B cell (primary cell): ENCODE data around the gene GIMAP1. TPM values are rescaled to one million over a fixed set of nuclear protein-coding genes. Genes with fewer than 3 reads are reported as not detected.

ENCODE experiments used
- ATAC-seq: fragments of 200-7000 bp; cut with Tn5 transposase; one replicate; pipeline ENCODE4 v1.10.0; 2021; ENCODE audit warnings: low read depth, mild to moderate bottlenecking, moderate number of reproducible peaks, moderate library complexity
- CTCF ChIA-PET: fragments of 350-600 bp; sonication (Branson Sonifier 250); formaldehyde crosslinking; loops from one replicate; lab custom pipeline; 2021; ENCODE audit warnings: antibody characterized with exemption, inconsistent platforms; lab: Charles Lee
- POLR2A ChIA-PET: fragments of 350-600 bp; sonication (Branson Sonifier 250); formaldehyde crosslinking; loops from one replicate; lab custom pipeline; 2021; ENCODE audit warnings: antibody characterized with exemption; lab: Charles Lee
- DNase-seq: peaks from one replicate; pipeline ENCODE4 v3.0.0; 2013
- H2AFZ ChIP-seq: 2 replicates; pipeline ENCODE4 v1.6.1; 2012; ENCODE audit warnings: mild to moderate bottlenecking, low read depth, low read length; ENCODE audit not compliant: insufficient read depth, poor library complexity, severe bottlenecking
- H3K27ac ChIP-seq, 2 donors: 1 replicate in 1 of 2; 2 replicates in 1 of 2; pipeline ENCODE4 v1.5.1; 2012 to 2013; ENCODE audit warnings: low read length in 2 of 2, mild to moderate bottlenecking in 2 of 2, moderate library complexity in 1 of 2
- H3K27me3 ChIP-seq, 4 experiments: fragments of 200-600 bp in 1 of 4; sonication (generic) in 1 of 4; replicated peaks in 1 of 4; 1 replicate in 2 of 4; 2 replicates in 2 of 4; pipeline versions ENCODE4 v1.6.1 to v1.7.0; 2013 to 2016; ENCODE audit warnings: low read length in 3 of 4, mild to moderate bottlenecking in 2 of 4, mixed read lengths in 1 of 4, moderate library complexity in 1 of 4; ENCODE audit not compliant: insufficient read depth in 4 of 4, control insufficient read depth in 3 of 4; ENCODE audit errors: control extremely low read depth in 1 of 4
- H3K36me3 ChIP-seq, 2 experiments: replicated peaks in 1 of 2; 1 replicate in 1 of 2; 2 replicates in 1 of 2; pipeline versions ENCODE4 v1.6.1 to v1.7.1; 2013; ENCODE audit warnings: low read length in 1 of 2; ENCODE audit not compliant: insufficient read depth in 2 of 2, control insufficient read depth in 1 of 2; ENCODE audit errors: control extremely low read depth in 1 of 2, extremely low read depth in 1 of 2
- H3K4me1 ChIP-seq, 2 donors: fragments of 200-600 bp in 1 of 2; sonication (generic) in 1 of 2; 1 replicate in 1 of 2; 2 replicates in 1 of 2; pipeline versions ENCODE4 v1.5.1 to v1.6.1; 2013 to 2017; ENCODE audit warnings: low read length in 2 of 2; ENCODE audit not compliant: control insufficient read depth in 2 of 2, insufficient read depth in 2 of 2
- H3K4me2 ChIP-seq: replicated peaks from 2 replicates; pipeline ENCODE3; 2012; ENCODE audit warnings: mild to moderate bottlenecking, low read depth, low read length; ENCODE audit not compliant: poor library complexity, severe bottlenecking
- H3K4me3 ChIP-seq, 5 experiments: fragments of 200-600 bp in 1 of 5; sonication (generic) in 1 of 5; 1 replicate in 3 of 5; 2 replicates in 2 of 5; pipeline versions ENCODE4 v1.5.1 to v1.7.0; 2011 to 2016; ENCODE audit warnings: low read length in 4 of 5, mild to moderate bottlenecking in 4 of 5, low read depth in 2 of 5, control low read depth in 1 of 5, moderate library complexity in 1 of 5; ENCODE audit not compliant: insufficient read depth in 1 of 5; ENCODE audit errors: control extremely low read depth in 1 of 5, extremely low read depth in 1 of 5
- H3K79me2 ChIP-seq: fragments of 200-600 bp; sonication (generic); one replicate; pipeline ENCODE4 v1.6.0; 2016; ENCODE audit warnings: low read length; ENCODE audit not compliant: control insufficient read depth, insufficient read depth
- H3K9ac ChIP-seq: fragments of 200-600 bp; sonication (generic); 2 replicates; pipeline ENCODE4 v1.6.1; 2017; ENCODE audit warnings: mild to moderate bottlenecking, low read length, moderate library complexity
- H3K9me3 ChIP-seq, 3 donors: one replicate each; pipeline versions ENCODE4 v1.6.1 to v1.7.1; 2013; ENCODE audit warnings: low read length in 2 of 3; ENCODE audit not compliant: control insufficient read depth in 2 of 3, insufficient read depth in 1 of 3; ENCODE audit errors: control extremely low read depth in 1 of 3
- H4K20me1 ChIP-seq: 2 replicates; pipeline ENCODE4 v1.6.0; 2012; ENCODE audit warnings: mild to moderate bottlenecking, low read length; ENCODE audit not compliant: insufficient read depth, control insufficient read depth, poor library complexity, severe bottlenecking
- H3K27ac Mint-ChIP-seq: one replicate; pipeline ENCODE4 v1.8.0; 2021; ENCODE audit warnings: mixed read lengths
- H3K27me3 Mint-ChIP-seq: one replicate; pipeline ENCODE4 v1.8.0; 2021; ENCODE audit warnings: mixed read lengths
- H3K4me1 Mint-ChIP-seq: one replicate; pipeline ENCODE4 v1.8.0; 2021; ENCODE audit warnings: mixed read lengths
- H3K4me3 Mint-ChIP-seq: one replicate; pipeline ENCODE4 v1.8.0; 2021; ENCODE audit warnings: mixed read lengths
- H3K9me3 Mint-ChIP-seq: one replicate; pipeline ENCODE4 v1.8.0; 2022; ENCODE audit warnings: mixed read lengths; ENCODE audit not compliant: insufficient read depth
- EZH2 ChIP-seq: IDR thresholded peaks from 2 replicates; pipeline ENCODE4 v1.6.1; 2012; ENCODE audit warnings: borderline replicate concordance, low read depth, mild to moderate bottlenecking, moderate library complexity, low read length; ENCODE audit not compliant: insufficient read depth, poor library complexity, severe bottlenecking
- WGBS: methylation state at CpG from one replicate; pipeline ENCODE4 v1.1.5; 2013; ENCODE audit warnings: missing lambda C conversion rate; ENCODE audit not compliant: insufficient coverage; 5-methylcytosine and 5-hydroxymethylcytosine counted together
- intact Hi-C: fragments of 100-400 bp; cut with micrococcal nuclease; formaldehyde crosslinking; loops from one replicate; pipeline ENCODE4 v1.10.0; 2022
- polyA plus RNA-seq: library from polyadenylated mRNA; depleted of rRNA; stranded (reverse); fragments of >200 nt; gene quantifications from 2 replicates; pipeline ENCODE4 v1.2.3, GENCODE V29; 2012
- total RNA-seq, 2 donors: library from RNA; stranded (reverse); fragments of 120-200 nt in 1 of 2; gene quantifications; 1 replicate in 1 of 2; 2 replicates in 1 of 2; pipeline versions ENCODE4 v1.2.3 to v1.2.4, GENCODE V29; 2013 to 2022
- TF ChIP-seq, protein P1 (sequence below): fragments of 200-600 bp; IDR thresholded peaks from one replicate; pipeline ENCODE4 v1.8.0; 2022; ENCODE audit warnings: antibody characterized with exemption, mild to moderate bottlenecking

The GIMAP1 gene
- total and polyA plus RNA-seq, 2 donors (not counting 1 experiment from before 2014, with no cell fraction given) = 0.30 to 0.63 TPM

DNA sequence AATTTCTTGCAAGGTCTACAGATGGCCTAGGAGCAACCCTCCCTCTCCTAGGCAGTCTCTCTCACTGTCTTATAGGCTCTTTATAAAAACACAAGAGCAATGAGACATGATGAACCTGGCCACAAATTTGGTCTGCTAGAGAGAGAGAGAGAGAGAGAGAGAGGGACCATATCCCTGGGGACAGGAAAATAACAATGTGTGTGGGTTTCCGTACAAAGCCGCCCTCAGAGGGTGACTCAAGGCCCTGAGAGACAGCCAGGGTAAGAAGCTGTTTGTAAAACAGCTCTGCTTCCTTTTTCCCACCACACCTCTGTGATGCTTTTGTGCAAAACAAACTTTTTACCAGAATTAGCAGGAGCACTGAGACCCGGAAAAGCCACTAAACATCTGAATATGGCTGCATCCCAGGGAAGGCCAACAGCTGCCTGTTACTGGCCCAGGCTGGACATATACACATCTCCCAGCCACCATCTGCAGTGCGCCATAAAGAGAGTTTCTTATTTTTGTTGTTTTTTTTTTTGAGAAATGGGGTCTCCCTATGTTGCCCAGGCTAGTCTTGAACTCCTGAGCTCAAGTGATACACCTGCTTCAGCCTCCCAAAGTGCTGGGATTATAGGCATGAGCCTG is 39.2 kb downstream of the GIMAP1 start:
- peaks cover 11% of the 10 kb centered on the region for H3K4me1 Mint-ChIP-seq
- peak overlapping the region; percentile 29 for H3K9ac ChIP-seq
- H3K4me2 ChIP-seq = peak overlapping the region; percentile 25

DNA sequence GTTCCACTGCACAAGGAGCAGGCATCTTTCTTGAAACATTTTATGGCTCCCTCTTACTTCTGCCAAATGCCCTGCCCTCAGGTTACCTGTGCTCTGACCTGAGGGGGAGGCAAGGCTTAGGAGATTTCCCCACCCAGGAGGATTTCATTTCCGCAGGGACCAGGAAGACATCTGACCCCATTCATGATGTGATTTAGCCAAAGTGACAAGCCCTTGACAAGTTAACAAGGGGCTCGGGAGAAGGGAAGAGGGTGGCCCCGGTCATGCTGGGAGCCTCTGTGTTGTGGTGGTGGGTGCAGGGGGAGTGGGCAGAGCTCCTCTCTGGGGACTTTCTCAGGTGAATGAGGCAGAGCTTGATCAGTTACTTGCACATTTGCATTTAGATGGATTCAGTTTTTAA is 39.8 kb downstream of the GIMAP1 start:
- peaks cover 10% of the 10 kb centered on the region in 2 donors for H3K4me1 ChIP-seq
- H2AFZ ChIP-seq = no peak overlapping the region
- H3K9me3 Mint-ChIP-seq = no peaks in the 10 kb centered on the region
- no peaks in the 10 kb centered on the region for H3K36me3 ChIP-seq
- no peak overlapping the region for H3K9ac ChIP-seq
- no peak overlapping the region for H3K4me3 ChIP-seq
- WGBS = 77% methylated on average over 3 of the region's 3 CpGs
- no peaks in the 10 kb centered on the region for H3K79me2 ChIP-seq
- H3K27me3 Mint-ChIP-seq = peaks cover 12% of the 10 kb centered on the region
- DNase-seq (no peak), ATAC-seq (no peak)
- H3K4me2 ChIP-seq = no peak overlapping the region
- H3K4me3 Mint-ChIP-seq = no peak overlapping the region
- ChIA-PET POLR2A (no interaction called here), CTCF (interaction anchor here (1.0 to 3.2 kb wide), 2 partner anchors 16 to 307 kb away, joined by 3 to 33 read pairs; partner anchors contain the start of gene GIMAP8)
- H3K27ac Mint-ChIP-seq = no peak overlapping the region
- no peak for TF ChIP-seq EZH2
- TF ChIP-seq, protein P1, sequence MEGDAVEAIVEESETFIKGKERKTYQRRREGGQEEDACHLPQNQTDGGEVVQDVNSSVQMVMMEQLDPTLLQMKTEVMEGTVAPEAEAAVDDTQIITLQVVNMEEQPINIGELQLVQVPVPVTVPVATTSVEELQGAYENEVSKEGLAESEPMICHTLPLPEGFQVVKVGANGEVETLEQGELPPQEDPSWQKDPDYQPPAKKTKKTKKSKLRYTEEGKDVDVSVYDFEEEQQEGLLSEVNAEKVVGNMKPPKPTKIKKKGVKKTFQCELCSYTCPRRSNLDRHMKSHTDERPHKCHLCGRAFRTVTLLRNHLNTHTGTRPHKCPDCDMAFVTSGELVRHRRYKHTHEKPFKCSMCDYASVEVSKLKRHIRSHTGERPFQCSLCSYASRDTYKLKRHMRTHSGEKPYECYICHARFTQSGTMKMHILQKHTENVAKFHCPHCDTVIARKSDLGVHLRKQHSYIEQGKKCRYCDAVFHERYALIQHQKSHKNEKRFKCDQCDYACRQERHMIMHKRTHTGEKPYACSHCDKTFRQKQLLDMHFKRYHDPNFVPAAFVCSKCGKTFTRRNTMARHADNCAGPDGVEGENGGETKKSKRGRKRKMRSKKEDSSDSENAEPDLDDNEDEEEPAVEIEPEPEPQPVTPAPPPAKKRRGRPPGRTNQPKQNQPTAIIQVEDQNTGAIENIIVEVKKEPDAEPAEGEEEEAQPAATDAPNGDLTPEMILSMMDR = no peak
- H3K9me3 ChIP-seq = no peaks in the 10 kb centered on the region
- peaks cover 0 to 4% (median 0%) of the 10 kb centered on the region in 4 experiments for H3K27me3 ChIP-seq
- H4K20me1 ChIP-seq = no peaks in the 10 kb centered on the region
- intact Hi-C loops = loop anchor here (5.0 kb wide), 1 partner anchor 469 kb away; no protein-coding TSS in a partner anchor
- peaks cover 11% of the 10 kb centered on the region for H3K4me1 Mint-ChIP-seq
- no peak overlapping the region for H3K27ac ChIP-seq

More for the DNA sequence above, 39.2 kb downstream of the GIMAP1 start:
- ChIA-PET POLR2A (no interaction called here), CTCF (interaction anchor here (1.0 to 3.2 kb wide), 4 partner anchors 16 to 470 kb away, joined by 3 to 33 read pairs (median 3); partner anchors contain the start of gene GIMAP8)
- Mint-ChIP-seq H3K27ac (no peak overlapping the region), H3K9me3 (no peaks in the 10 kb centered on the region), H3K27me3 (peaks cover 16% of the 10 kb centered on the region), H3K4me3 (no peak overlapping the region)
- H3K27me3 ChIP-seq = peaks cover 0 to 4% (median 0%) of the 10 kb centered on the region in 4 experiments
- WGBS = 8% methylated on average over 1 of the region's 4 CpGs
- no peak for TF ChIP-seq EZH2
- TF ChIP-seq, protein P1 = no peak
- no peaks in the 10 kb centered on the region for H3K79me2 ChIP-seq
- peak overlapping the region; percentile 50 for H2AFZ ChIP-seq
- H3K9me3 ChIP-seq = no peaks in the 10 kb centered on the region
- no peaks in the 10 kb centered on the region for H3K36me3 ChIP-seq
- no peak overlapping the region for H3K4me3 ChIP-seq
- no peak overlapping the region for H3K27ac ChIP-seq
- H3K4me1 ChIP-seq = peaks cover 10% of the 10 kb centered on the region in 2 donors
- intact Hi-C loops = loop anchor here (5.0 kb wide), 1 partner anchor 468 kb away; no protein-coding TSS in a partner anchor
- no peaks in the 10 kb centered on the region for H4K20me1 ChIP-seq
- ATAC-seq (peak; percentile 51), DNase-seq (peak; percentile 30)
